GM12801 (cell line): ENCODE data around the gene DCAF4.

Source experiments
- TF ChIP-seq, protein P1 (sequence below): IDR thresholded peaks from one replicate; pipeline ENCODE4 v1.5.1; 2011; ENCODE audit warnings: control low read depth; ENCODE audit not compliant: insufficient read length; ENCODE audit errors: extremely low read depth

Gene DCAF4

DNA sequence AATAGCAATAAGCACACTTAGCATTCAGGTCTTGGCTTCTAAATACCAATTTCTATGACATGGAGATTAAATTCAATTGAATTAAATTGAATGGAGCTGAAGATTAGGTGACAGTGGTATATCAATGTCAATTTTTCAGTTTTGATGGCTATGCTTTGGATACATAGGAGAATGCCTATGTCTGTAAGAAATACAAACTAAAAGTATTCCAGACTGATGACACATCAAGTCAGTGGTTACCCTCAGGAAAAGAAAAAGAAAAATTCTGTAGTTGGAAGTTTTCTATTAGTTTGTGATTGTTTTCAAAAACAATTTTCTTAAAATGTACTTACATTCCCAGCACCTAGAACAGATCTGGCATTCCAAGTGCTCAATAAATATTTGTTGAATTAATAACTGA, 4.9 kb upstream of the DCAF4 start:
- TF ChIP-seq, protein P1, sequence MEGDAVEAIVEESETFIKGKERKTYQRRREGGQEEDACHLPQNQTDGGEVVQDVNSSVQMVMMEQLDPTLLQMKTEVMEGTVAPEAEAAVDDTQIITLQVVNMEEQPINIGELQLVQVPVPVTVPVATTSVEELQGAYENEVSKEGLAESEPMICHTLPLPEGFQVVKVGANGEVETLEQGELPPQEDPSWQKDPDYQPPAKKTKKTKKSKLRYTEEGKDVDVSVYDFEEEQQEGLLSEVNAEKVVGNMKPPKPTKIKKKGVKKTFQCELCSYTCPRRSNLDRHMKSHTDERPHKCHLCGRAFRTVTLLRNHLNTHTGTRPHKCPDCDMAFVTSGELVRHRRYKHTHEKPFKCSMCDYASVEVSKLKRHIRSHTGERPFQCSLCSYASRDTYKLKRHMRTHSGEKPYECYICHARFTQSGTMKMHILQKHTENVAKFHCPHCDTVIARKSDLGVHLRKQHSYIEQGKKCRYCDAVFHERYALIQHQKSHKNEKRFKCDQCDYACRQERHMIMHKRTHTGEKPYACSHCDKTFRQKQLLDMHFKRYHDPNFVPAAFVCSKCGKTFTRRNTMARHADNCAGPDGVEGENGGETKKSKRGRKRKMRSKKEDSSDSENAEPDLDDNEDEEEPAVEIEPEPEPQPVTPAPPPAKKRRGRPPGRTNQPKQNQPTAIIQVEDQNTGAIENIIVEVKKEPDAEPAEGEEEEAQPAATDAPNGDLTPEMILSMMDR, result no peak

DNA sequence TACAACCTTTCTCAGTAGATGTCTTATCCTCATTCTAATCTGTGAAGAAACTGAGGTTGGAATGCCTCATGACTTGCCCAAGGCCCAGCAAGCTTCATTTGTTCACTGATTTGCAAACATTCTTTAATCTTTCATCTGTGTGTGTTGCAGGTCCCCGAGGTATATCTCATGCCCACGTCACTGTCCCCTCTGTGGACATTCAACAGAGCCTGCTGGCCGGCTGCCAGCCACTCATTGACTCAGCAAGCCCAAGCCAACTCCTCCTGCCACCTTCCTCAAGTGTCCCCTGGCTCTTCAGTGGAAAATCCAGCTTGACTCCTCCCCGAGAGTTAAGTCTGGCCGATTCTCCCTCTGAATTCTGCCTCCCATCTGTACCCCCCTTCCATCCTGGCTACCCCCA, 1.9 kb upstream of the DCAF4 start:
- TF ChIP-seq, protein P1, result no peak

DNA sequence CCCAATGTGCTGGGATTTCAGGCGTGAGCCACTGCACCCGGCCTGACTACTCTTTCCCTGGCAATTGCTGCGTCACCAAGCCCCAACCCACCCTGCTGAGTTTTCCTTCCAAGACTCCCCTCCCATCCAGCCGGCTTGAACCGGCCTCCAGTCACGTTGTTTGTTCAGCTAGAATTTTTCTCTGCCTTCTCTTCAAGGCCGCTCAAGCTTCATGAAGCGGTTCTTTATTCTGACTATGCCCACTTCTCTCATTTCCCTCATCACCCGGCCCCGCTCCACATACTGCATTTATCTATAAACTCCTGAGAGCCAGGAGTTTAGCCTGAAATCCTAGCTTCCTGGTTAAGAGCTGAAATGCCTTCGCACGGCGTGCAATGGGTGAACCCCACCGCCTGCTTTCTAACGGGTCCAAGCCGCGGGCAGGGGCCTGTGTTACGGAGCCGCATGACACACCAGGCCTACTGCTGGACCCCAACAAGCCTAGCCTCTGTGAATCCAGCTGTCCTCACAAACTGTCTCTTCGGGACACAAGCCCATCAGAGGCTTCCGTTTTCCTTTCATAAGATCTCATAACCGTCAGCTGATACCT, 999 bp upstream of the DCAF4 start:
- TF ChIP-seq, protein P1, result no peak

DNA sequence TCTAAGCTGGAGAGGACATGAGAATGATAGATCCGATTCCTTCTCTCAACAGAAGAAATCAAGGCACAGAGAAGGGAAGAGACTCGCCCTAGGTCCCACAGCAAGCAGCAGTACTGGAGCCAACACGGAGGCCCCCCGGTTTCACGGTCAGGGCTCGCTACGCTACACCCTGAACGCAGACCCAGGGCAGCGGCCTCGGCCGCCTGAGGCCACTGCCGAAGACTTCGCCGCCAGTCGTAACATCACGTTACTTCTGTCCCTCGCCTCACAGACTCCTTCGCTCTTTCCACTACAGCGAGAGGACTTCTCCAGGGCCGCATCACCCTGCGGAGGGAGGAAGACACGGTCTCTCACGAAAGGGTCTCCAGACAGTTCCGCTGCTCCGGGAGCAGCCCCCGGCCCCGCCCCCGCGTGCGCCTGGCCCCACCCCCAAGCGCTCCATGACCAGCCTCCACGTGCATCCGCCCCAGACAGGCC, 411 bp upstream of the DCAF4 start:
- TF ChIP-seq, protein P1, result no peak

DNA sequence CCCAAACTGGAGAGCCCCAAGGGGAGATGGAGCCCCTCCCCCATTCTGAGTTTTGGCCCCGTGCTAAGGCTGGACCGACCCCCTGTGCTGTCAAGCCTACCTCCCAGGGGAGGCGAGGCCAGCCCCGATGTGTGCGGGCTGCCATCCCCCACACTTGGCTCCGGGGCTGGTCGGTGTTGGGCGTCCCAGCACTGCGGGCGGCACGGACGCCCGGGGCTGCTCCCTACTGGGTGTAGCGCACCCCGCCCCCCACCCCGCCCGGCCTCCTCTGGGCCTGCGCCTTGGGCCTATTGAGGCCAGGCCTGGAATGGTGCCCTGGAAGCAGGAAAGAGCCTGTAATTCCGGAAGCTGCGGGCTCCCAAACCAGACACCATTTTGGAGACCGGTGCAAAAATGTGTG, 2.6 kb downstream of the DCAF4 start:
- TF ChIP-seq, protein P1, result no peak

DNA sequence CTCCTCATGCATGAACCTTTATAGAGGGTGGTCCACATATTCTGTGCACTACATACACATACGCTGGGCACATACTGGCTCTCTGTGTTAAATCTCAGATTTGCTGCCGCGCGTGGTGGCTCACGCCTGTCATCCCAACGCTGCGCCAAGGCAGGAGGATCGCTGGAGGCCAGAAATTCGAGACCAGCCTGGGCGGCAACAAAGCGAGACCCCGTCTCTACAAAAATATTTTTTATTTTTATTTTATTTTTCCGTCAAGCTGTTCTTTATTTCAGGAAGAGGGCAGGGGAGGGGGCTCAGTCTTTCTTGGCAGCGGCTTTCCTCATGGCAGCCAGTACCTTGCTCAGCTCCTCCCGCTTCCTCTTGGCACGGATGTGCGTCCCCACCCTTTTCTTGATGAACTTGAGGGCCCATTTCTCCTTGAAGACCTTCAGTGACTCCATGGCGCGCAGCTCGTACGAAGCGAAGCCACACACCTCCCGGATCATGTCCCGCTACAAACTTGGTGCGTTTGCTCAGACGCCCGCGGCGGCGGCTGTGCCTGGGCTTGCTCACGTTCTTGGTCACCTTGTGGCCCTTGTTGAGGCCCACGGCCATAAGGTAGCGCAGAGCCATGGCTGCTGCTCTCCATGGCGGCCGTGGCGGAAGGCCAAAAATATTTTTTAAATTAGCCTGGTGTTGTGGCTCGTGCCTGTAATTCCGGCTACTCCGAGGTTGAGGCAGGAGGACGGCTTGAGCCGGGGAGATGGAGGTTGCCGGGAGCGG, 3.2 kb downstream of the DCAF4 start:
- TF ChIP-seq, protein P1, result no peak

DNA sequence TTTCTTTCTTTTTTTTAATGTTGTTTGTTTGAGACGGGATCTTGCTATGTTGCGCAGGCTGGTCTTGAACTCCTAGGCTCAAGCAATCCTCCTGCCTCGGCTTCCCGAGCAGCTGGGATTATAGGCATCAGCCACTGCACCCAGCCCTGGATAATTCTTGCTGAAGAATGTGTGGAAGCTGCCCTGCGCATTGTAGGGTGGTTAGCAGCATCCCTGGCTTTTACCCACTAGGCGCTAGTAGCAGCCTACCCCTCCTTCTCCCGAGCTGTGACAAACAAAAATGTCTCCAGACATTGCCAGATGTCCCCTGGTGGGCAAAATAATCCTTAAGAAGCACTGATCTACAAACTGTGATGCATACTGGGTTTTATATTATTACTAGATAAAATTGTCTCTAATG, 6.6 kb downstream of the DCAF4 start:
- TF ChIP-seq, protein P1, result no peak
